ENCODE data around the gene SH3PXD2B.

SH3PXD2B gene

GRCh38 chr5:172453206-172453985 lies 929 bp downstream of the SH3PXD2B start:
- no peak for DNase-seq (ENCODE audit: low read depth in 2 of 2)

- no peak for DNase-seq (ENCODE audit: low read depth in 2 of 2)
Observed at GRCh38 chr5:172452398-172453205, 1.7 kb downstream of the SH3PXD2B start.

GRCh38 chr5:172451771-172452197 lies 2.5 kb downstream of the SH3PXD2B start:
- no peak for DNase-seq (ENCODE audit: low read depth in 2 of 2)

GRCh38 chr5:172450861-172451695 lies 3.2 kb downstream of the SH3PXD2B start:
- peak in 1 of 2 donors; percentile 26 for DNase-seq (ENCODE audit: low read depth in 2 of 2)

- DNase-seq (ENCODE audit: low read depth in 2 of 2): no peak
Observed at GRCh38 chr5:172450453-172450852, 3.9 kb downstream of the SH3PXD2B start.

- DNase-seq (ENCODE audit: low read depth in 2 of 2): no peak
Observed at GRCh38 chr5:172448999-172449398, 5.3 kb downstream of the SH3PXD2B start.

GRCh38 chr5:172447646-172448365 lies 6.5 kb downstream of the SH3PXD2B start:
- DNase-seq (ENCODE audit: low read depth in 2 of 2): no peak

GRCh38 chr5:172446336-172447051 lies 7.8 kb downstream of the SH3PXD2B start:
- DNase-seq (ENCODE audit: low read depth in 2 of 2): no peak

- DNase-seq (ENCODE audit: low read depth in 2 of 2): no peak
Observed at GRCh38 chr5:172445866-172446265, 8.5 kb downstream of the SH3PXD2B start.

- no peak for DNase-seq (ENCODE audit: low read depth in 2 of 2)
Observed at GRCh38 chr5:172444626-172445365, 9.5 kb downstream of the SH3PXD2B start.

- no peak for DNase-seq (ENCODE audit: low read depth in 2 of 2)
Observed at GRCh38 chr5:172444110-172444510, 10.2 kb downstream of the SH3PXD2B start.

GRCh38 chr5:172443441-172444109 lies 10.8 kb downstream of the SH3PXD2B start:
- DNase-seq (ENCODE audit: low read depth in 2 of 2): peak; percentile 13 to 22

- no peak for DNase-seq (ENCODE audit: low read depth in 2 of 2)
Observed at GRCh38 chr5:172442592-172442991, 11.7 kb downstream of the SH3PXD2B start.

- no peak for DNase-seq (ENCODE audit: low read depth in 2 of 2)
Observed at GRCh38 chr5:172441262-172441751, 13.0 kb downstream of the SH3PXD2B start.

- no peak for DNase-seq (ENCODE audit: low read depth in 2 of 2)
Observed at GRCh38 chr5:172440486-172440885, 13.8 kb downstream of the SH3PXD2B start.

GRCh38 chr5:172439785-172440477 lies 14.4 kb downstream of the SH3PXD2B start:
- no peak for DNase-seq (ENCODE audit: low read depth in 2 of 2)

GRCh38 chr5:172438319-172438668 lies 16.0 kb downstream of the SH3PXD2B start:
- DNase-seq (ENCODE audit: low read depth in 2 of 2): no peak

- DNase-seq (ENCODE audit: low read depth in 2 of 2): no peak
Observed at GRCh38 chr5:172437445-172438318, 16.6 kb downstream of the SH3PXD2B start.

Measured in stimulated activated CD4-positive, alpha-beta T cell treated with anti-CD3 and anti-CD28 coated beads, Interleukin-1b, Interleukin-23, amount 100 ng/mL, for 4 hours (primary cell).